Measurements from ENCODE around the gene PCDHGB5.

DNA sequence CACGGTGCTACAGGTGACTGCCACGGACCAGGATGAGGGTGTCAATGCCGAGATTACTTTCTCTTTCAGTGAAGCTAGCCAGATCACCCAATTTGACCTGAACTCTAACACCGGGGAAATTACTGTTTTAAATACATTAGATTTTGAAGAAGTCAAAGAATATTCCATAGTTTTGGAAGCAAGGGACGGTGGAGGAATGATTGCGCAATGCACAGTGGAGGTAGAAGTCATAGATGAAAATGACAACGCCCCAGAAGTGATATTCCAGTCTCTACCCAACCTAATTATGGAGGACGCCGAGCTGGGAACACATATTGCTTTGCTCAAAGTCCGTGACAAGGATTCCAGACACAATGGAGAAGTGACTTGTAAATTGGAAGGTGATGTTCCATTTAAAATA lies 9.1 kb upstream of the PCDHGB5 start:
- TF ChIP-seq, protein P1, sequence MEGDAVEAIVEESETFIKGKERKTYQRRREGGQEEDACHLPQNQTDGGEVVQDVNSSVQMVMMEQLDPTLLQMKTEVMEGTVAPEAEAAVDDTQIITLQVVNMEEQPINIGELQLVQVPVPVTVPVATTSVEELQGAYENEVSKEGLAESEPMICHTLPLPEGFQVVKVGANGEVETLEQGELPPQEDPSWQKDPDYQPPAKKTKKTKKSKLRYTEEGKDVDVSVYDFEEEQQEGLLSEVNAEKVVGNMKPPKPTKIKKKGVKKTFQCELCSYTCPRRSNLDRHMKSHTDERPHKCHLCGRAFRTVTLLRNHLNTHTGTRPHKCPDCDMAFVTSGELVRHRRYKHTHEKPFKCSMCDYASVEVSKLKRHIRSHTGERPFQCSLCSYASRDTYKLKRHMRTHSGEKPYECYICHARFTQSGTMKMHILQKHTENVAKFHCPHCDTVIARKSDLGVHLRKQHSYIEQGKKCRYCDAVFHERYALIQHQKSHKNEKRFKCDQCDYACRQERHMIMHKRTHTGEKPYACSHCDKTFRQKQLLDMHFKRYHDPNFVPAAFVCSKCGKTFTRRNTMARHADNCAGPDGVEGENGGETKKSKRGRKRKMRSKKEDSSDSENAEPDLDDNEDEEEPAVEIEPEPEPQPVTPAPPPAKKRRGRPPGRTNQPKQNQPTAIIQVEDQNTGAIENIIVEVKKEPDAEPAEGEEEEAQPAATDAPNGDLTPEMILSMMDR (IDR thresholded peaks at IDR 0.05), result no peak
- TF ChIP-seq POLR2A (IDR thresholded peaks at IDR 0.05), result no peak
